Measurements from ENCODE around the gene TEDC1.

The TEDC1 gene

GRCh38 chr14:105484069-105484996 lies 6.7 kb upstream of the TEDC1 start:
- no peak overlapping the region for H3K4me3 ChIP-seq (ENCODE audit: low read depth, low read length)
- no peak overlapping the region for H3K27ac ChIP-seq (ENCODE audit: extremely low read depth, low read depth, low read length)
- no peak for TF ChIP-seq ZBTB8A (tag by site-specific recombination; IDR thresholded peaks at IDR 0.05)
- TF ChIP-seq ZNF600 (tag by site-specific recombination; IDR thresholded peaks at IDR 0.05) = no peak
- no peak for TF ChIP-seq SP3 (tag by site-specific recombination; IDR thresholded peaks at IDR 0.05)
- TF ChIP-seq, protein P1, sequence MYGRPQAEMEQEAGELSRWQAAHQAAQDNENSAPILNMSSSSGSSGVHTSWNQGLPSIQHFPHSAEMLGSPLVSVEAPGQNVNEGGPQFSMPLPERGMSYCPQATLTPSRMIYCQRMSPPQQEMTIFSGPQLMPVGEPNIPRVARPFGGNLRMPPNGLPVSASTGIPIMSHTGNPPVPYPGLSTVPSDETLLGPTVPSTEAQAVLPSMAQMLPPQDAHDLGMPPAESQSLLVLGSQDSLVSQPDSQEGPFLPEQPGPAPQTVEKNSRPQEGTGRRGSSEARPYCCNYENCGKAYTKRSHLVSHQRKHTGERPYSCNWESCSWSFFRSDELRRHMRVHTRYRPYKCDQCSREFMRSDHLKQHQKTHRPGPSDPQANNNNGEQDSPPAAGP (tag by site-specific recombination; IDR thresholded peaks at IDR 0.05) = peak; percentile 80
- no peak for TF ChIP-seq ZNF394 (tag by site-specific recombination; IDR thresholded peaks at IDR 0.05; ENCODE audit: borderline replicate concordance)
- no peak for TF ChIP-seq ZNF121 (tag by site-specific recombination; IDR thresholded peaks at IDR 0.05)
- no peak for TF ChIP-seq ZNF341 (tag by site-specific recombination; IDR thresholded peaks at IDR 0.05; ENCODE audit: low read depth)
- no peak for TF ChIP-seq ZNF266 (tag by site-specific recombination; IDR thresholded peaks at IDR 0.05; ENCODE audit: low read depth)
- 0 out of 2 replicates have a peak, but pooled peaks have one; percentile 19 for TF ChIP-seq ZBTB7A (tag by site-specific recombination; IDR thresholded peaks at IDR 0.05; ENCODE audit: low read depth)
- TF ChIP-seq, protein P2, sequence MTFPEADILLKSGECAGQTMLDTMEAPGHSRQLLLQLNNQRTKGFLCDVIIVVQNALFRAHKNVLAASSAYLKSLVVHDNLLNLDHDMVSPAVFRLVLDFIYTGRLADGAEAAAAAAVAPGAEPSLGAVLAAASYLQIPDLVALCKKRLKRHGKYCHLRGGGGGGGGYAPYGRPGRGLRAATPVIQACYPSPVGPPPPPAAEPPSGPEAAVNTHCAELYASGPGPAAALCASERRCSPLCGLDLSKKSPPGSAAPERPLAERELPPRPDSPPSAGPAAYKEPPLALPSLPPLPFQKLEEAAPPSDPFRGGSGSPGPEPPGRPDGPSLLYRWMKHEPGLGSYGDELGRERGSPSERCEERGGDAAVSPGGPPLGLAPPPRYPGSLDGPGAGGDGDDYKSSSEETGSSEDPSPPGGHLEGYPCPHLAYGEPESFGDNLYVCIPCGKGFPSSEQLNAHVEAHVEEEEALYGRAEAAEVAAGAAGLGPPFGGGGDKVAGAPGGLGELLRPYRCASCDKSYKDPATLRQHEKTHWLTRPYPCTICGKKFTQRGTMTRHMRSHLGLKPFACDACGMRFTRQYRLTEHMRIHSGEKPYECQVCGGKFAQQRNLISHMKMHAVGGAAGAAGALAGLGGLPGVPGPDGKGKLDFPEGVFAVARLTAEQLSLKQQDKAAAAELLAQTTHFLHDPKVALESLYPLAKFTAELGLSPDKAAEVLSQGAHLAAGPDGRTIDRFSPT (tag by site-specific recombination; IDR thresholded peaks at IDR 0.05) = peak; percentile 30
- TF ChIP-seq ZBTB48 (tag by site-specific recombination; IDR thresholded peaks at IDR 0.05) = peak; percentile 81
- TF ChIP-seq, protein P3, sequence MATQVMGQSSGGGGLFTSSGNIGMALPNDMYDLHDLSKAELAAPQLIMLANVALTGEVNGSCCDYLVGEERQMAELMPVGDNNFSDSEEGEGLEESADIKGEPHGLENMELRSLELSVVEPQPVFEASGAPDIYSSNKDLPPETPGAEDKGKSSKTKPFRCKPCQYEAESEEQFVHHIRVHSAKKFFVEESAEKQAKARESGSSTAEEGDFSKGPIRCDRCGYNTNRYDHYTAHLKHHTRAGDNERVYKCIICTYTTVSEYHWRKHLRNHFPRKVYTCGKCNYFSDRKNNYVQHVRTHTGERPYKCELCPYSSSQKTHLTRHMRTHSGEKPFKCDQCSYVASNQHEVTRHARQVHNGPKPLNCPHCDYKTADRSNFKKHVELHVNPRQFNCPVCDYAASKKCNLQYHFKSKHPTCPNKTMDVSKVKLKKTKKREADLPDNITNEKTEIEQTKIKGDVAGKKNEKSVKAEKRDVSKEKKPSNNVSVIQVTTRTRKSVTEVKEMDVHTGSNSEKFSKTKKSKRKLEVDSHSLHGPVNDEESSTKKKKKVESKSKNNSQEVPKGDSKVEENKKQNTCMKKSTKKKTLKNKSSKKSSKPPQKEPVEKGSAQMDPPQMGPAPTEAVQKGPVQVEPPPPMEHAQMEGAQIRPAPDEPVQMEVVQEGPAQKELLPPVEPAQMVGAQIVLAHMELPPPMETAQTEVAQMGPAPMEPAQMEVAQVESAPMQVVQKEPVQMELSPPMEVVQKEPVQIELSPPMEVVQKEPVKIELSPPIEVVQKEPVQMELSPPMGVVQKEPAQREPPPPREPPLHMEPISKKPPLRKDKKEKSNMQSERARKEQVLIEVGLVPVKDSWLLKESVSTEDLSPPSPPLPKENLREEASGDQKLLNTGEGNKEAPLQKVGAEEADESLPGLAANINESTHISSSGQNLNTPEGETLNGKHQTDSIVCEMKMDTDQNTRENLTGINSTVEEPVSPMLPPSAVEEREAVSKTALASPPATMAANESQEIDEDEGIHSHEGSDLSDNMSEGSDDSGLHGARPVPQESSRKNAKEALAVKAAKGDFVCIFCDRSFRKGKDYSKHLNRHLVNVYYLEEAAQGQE (tag by site-specific recombination; IDR thresholded peaks at IDR 0.05) = no peak
- TF ChIP-seq KLF1 (tag by site-specific recombination; IDR thresholded peaks at IDR 0.05) = peak; percentile 86
- TF ChIP-seq ZFHX2 (tag by site-specific recombination; conservative IDR thresholded peaks at IDR 0.05) = peak; percentile 91
- no peak for TF ChIP-seq ZFP37 (tag by site-specific recombination; IDR thresholded peaks at IDR 0.05)
- TF ChIP-seq ZXDB (tag by site-specific recombination; IDR thresholded peaks at IDR 0.05) = no peak
- TF ChIP-seq EGR2 (tag by site-specific recombination; IDR thresholded peaks at IDR 0.05; ENCODE audit: low read depth) = peak; percentile 69
- no peak for TF ChIP-seq TCF7L2 (IDR thresholded peaks at IDR 0.05; ENCODE audit: borderline replicate concordance, low read depth, low read length)
- TF ChIP-seq, protein P4, sequence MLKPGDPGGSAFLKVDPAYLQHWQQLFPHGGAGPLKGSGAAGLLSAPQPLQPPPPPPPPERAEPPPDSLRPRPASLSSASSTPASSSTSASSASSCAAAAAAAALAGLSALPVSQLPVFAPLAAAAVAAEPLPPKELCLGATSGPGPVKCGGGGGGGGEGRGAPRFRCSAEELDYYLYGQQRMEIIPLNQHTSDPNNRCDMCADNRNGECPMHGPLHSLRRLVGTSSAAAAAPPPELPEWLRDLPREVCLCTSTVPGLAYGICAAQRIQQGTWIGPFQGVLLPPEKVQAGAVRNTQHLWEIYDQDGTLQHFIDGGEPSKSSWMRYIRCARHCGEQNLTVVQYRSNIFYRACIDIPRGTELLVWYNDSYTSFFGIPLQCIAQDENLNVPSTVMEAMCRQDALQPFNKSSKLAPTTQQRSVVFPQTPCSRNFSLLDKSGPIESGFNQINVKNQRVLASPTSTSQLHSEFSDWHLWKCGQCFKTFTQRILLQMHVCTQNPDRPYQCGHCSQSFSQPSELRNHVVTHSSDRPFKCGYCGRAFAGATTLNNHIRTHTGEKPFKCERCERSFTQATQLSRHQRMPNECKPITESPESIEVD (tag by site-specific recombination; IDR thresholded peaks at IDR 0.05) = no peak
- TF ChIP-seq ZNF211 (tag by site-specific recombination; IDR thresholded peaks at IDR 0.05; ENCODE audit: low read depth) = no peak
- no peak for TF ChIP-seq ZNF585B (tag by site-specific recombination; IDR thresholded peaks at IDR 0.05)
- peaks cover 9% of the 10 kb centered on the region for H3K4me1 ChIP-seq (ENCODE audit: control insufficient read depth, insufficient read depth, low read length)
- POLR2A ChIA-PET = no interaction called here
- no peaks in the 10 kb centered on the region for H3K36me3 ChIP-seq (ENCODE audit: control insufficient read depth in 2 of 2, insufficient read depth in 1 of 2, low read length in 2 of 2)
- CTCF ChIA-PET = no interaction called here
- H3K9me3 ChIP-seq (ENCODE audit: control insufficient read depth, insufficient read depth, low read depth, low read length) = no peaks in the 10 kb centered on the region
